ENCODE data around the gene ACTR1B.
"Not testable (repeated sequence)": the region's sequence is repeated elsewhere in the genome, so short reads cannot be mapped to it uniquely, and the experiment has no call there.

ACTR1B gene

GRCh38 chr2:97663962-97664635 lies at the start of gene ACTR1B:
Gene ACTR1B (minus strand): TSS chr2:97664044. CDS start chr2:97663890, 154 bp downstream.
- peak; percentile 98 for DNase-seq

GRCh38 chr2:97712693-97713295 lies 49.0 kb upstream of the ACTR1B start:
- DNase-seq = peak; percentile 66

GRCh38 chr2:97712175-97712574 lies 48.3 kb upstream of the ACTR1B start:
- DNase-seq = not testable (repeated sequence)

- DNase-seq = no peak
Observed at GRCh38 chr2:97711394-97711711, 47.5 kb upstream of the ACTR1B start.

- no peak for DNase-seq
Observed at GRCh38 chr2:97708608-97709007, 44.8 kb upstream of the ACTR1B start.

GRCh38 chr2:97708048-97708380 lies 44.2 kb upstream of the ACTR1B start:
- DNase-seq = no peak

GRCh38 chr2:97707362-97708047 lies 43.7 kb upstream of the ACTR1B start:
- DNase-seq = peak; percentile 44

GRCh38 chr2:97706708-97707345 lies 43.0 kb upstream of the ACTR1B start:
- no peak for DNase-seq

GRCh38 chr2:97706112-97706511 lies 42.3 kb upstream of the ACTR1B start:
- DNase-seq = no peak

- no peak for DNase-seq
Observed at GRCh38 chr2:97704989-97705388, 41.1 kb upstream of the ACTR1B start.

GRCh38 chr2:97703741-97704140 lies 39.9 kb upstream of the ACTR1B start:
- no peak for DNase-seq

GRCh38 chr2:97702731-97703470 lies 39.1 kb upstream of the ACTR1B start:
- no peak for DNase-seq

GRCh38 chr2:97701851-97702465 lies 38.1 kb upstream of the ACTR1B start:
- peak; percentile 44 for DNase-seq

GRCh38 chr2:97701186-97701585 lies 37.3 kb upstream of the ACTR1B start:
- DNase-seq = no peak

- DNase-seq = peak; percentile 65
Observed at GRCh38 chr2:97699765-97700444, 36.1 kb upstream of the ACTR1B start.

GRCh38 chr2:97698530-97698929 lies 34.7 kb upstream of the ACTR1B start:
- DNase-seq = no peak

- peak; percentile 100 for DNase-seq
Observed at GRCh38 chr2:97697252-97698235, 33.7 kb upstream of the ACTR1B start.

- DNase-seq = no peak
Observed at GRCh38 chr2:97695744-97696143, 31.9 kb upstream of the ACTR1B start.

GRCh38 chr2:97693476-97693875 lies 29.6 kb upstream of the ACTR1B start:
- DNase-seq = no peak

GRCh38 chr2:97691166-97691565 lies 27.3 kb upstream of the ACTR1B start:
- DNase-seq = no peak
